ENCODE results near the gene KCTD1.

The KCTD1 gene

DNA sequence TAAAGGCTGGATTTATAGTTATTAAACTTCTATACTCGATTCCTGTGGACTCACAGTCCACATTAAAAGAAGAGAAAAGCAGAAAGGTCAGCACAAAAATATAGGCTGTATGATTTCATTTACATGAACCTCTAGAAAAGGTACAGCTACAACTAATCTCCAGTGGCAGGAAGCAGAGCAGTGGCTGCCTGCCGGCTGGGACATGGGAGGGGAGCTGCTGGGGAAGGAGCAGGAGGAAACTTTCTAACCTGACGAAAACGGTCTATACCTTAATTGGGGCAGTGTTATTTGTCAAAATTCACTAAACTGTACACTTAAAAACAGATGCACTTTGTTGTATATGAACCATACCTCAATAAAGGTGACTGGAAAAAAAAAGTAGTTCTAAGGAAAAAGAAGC lies 26.7 kb downstream of the KCTD1 start:
- no peak for DNase-seq

GRCh38 chr18:26520974-26521373 lies 27.4 kb downstream of the KCTD1 start:
- DNase-seq, result no peak

DNA sequence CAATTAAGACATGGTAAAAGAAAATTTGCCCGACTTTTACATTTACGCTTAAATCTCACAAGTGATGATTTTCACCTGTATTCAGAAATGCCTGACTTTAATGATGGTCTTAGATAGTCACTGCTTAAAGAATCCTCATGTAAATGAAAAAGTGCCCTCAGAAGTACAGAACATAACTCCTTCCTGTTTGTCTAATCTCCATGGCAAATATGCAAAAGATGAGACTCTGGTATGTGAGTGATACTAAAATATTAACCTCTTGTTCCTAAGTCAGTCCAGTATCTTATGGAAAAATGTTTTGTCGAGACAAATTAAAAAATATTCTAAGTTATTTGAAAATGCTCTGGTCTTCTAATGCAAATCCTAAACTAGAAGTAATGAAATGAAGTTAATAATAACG lies 29.2 kb downstream of the KCTD1 start:
- DNase-seq, result no peak

GRCh38 chr18:26516964-26517363 lies 31.4 kb downstream of the KCTD1 start:
- DNase-seq, result no peak

GRCh38 chr18:26515643-26516487 lies 32.5 kb downstream of the KCTD1 start:
- no peak for DNase-seq

GRCh38 chr18:26511339-26512071 lies 36.8 kb downstream of the KCTD1 start:
- peak; percentile 96 for DNase-seq

- DNase-seq, result no peak
Observed at GRCh38 chr18:26510337-26510736, 38.0 kb downstream of the KCTD1 start.

- DNase-seq, result no peak
Observed at GRCh38 chr18:26506012-26506411, 42.3 kb downstream of the KCTD1 start.

DNA sequence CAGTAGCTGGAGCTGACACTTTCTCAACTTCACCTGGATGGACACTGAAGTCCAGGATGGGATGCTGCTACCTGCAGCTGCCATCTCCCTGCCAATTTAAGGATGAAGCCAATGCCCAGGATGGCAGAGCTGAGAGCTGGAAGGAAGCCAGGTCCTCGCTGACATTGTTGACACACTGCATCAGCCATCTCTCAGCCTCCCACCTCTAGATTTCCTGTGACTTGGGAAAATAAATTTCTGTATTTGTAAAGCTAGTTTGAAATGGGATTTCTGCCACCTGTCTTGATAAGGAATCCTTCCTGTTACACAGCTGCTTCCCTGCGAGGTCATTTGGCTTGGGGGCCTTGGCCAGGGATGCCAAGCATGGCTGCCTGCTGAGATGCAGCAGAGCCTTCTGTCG lies 43.5 kb downstream of the KCTD1 start:
- no peak for DNase-seq

DNA sequence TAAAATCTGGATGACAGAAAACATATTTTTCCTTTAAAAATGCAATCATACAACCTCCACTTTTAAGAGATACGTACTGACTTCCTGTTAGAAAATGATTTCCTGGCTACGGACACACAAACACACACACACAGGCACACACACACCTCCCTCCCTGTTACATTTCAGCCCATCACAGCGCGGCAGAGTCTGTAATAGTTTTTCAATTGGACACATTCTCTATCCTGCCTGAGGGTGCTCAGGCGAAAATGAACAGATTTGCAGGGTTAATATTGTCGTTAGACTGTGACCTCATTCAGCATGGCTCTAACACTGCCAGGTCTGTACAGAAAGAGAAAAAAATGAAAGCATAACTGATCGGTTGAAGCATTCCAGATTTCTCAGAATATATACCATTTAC lies 45.0 kb downstream of the KCTD1 start:
- no peak for DNase-seq

DNA sequence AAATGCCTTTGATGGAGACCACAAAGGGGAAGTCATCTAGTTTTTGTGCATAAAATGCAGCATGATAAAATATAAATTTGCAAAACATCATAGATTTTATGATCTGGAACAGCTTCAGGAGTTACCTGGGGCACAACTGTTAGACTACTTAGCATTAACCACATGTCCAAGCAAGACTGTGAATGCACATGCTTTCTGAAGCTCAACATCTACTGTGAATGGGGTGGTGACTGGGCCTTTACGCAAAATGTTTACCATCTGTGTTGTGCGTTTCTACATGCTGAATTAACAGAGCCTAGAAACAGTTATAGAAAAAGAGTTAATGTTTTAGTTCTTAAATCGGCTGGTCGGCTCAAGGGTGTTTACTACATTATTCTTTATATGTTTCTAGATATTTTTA lies 45.5 kb downstream of the KCTD1 start:
- DNase-seq, result no peak

GRCh38 chr18:26497866-26498265 lies 50.5 kb downstream of the KCTD1 start:
- no peak for DNase-seq

DNA sequence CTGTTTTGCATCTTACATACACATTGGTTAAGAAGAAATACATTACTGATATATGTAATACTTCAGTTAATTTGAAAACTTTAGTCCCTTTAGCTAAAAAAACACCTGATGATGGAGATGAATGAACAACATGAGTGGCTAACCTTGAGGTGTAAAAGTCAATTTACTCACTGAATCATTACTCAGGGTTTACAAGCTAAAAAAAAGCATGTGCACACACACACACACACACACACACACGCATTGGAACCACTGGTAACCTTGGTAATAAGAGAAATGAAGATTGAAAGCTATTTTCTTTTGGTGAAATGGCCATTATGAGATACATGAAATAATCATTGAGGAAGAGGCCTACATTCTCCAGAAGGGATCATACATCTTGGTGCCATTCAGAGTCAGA lies 51.8 kb downstream of the KCTD1 start:
- no peak for DNase-seq

DNA sequence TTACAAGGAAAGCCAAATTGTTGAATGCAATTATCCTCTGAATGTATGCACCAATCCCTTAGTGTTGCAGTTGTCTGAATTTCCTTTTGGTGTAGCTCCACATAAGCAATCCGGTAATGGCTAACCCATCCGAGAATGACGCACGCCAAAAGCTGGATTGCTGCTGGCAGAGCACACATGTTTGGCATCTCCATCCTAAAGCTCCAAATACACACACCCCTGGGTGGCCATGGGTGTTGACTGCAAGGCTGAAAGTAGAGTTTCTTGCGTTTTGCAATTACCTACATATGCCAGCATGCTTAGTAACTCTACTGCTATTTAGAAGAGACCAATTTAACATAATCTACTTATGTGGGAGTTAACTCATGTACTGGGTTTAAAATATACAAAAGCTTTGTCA lies 53.1 kb downstream of the KCTD1 start:
- DNase-seq, result no peak

GRCh38 chr18:26493021-26493420 lies 55.3 kb downstream of the KCTD1 start:
- DNase-seq, result no peak

- no peak for DNase-seq
Observed at GRCh38 chr18:26491194-26491816, 57.0 kb downstream of the KCTD1 start.

DNA sequence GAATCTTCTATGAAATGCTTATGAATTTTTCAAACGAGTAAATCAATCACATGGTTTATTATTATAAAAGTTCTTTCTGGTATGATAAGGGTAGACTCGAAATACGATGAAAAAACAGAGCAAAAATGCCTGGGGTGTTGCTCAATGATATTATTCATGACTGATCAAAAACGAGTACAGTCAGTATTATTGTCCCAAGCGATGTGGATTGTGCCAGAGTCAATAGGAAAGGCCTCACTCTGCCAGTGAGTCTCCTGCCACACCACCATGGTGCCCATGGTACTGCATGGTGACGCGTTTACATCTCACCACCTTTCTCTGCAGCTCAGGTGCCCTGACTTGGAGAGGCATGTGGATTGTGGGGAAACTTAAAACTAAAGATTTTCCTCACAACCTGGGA lies 58.5 kb downstream of the KCTD1 start:
- no peak for DNase-seq

DNA sequence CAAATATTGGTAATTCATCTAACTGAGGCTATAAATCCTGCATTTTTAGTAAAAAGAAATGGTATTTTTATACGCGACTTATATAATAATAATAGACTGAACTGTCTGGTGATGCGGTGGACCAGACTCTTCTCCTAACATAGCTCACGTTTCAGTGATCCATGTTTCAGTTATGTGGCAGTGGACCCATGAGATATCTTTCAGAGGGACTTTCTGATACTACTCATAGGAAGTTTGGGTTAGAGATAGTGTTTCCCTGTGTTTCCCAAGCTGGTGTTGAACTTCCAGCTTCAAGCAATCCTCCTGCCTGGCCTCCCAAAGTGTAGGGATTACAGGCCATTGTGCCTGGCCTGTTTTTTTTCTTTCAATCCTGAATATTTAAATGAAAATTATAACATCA lies 59.2 kb downstream of the KCTD1 start:
- no peak for DNase-seq

DNA sequence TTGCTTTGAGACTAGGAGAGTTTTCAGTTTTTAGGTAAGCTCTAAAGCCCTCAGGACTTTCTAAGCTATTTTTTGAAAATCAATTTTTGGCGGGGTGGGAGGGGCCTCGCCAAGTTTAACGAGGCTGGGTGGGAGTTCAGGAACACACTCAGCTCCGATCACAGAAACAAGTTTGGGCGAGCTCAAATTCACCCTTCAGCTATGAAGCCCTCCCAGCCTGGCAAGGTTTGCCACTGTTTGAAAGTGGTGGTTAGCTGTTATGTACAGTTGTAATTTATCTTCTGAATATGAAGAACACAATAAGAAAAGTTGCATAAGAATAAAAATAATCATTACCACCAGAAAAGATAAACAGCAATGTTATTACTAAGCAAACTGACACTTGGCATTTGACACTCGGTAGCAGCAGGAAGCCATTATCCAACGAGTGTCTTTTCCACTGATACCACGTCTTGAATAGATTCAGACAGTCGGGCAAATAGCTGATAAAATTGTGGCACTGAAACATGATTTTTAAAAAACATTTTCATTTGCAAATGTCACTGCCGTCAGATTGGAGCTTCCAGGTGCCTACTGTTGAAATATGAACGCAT lies 59.8 kb downstream of the KCTD1 start:
- DNase-seq, result peak; percentile 58

GRCh38 chr18:26487437-26487836 lies 60.9 kb downstream of the KCTD1 start:
- DNase-seq, result no peak

DNA sequence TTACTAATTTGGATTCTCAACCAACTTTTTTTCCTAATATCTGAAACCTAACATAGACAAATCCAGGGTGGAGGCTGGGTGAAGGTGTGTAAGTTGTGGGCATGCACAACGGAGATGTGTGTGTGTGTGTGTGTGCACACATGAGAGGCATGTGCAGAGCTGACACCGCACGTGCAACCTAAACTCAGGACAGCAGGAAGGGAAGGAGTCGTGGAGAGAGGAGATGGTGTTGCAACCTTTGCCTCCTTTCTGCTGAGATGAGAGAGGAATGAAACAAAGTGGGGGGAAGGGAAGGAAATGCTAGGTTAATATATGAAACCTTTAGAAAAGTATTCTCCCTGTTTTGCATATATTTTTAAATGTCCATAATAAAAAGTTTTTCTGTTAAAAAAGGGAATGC lies 64.7 kb downstream of the KCTD1 start:
- DNase-seq, result no peak

DNA sequence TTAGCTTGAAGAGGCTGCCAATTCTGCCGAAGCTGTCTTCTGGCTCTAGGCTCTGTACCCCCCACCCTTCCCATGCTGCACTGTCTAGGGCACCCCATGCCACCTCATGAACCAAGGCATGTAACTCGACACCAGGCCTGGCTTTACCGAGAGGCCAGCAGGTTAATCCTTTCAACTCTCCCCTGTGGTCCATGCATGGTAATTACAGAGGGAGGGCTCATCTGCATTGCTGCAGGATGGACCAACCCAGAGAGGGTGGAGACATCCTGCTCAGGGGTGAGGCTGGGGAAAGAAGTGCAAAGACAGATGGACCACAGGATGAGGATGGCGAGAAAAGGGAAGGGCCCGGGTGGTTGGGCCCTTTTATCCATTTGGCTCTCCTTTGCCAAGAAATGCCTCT lies 65.8 kb downstream of the KCTD1 start:
- no peak for DNase-seq

All from NCI-H1417 treated with DMSO at 0.1 percent for 48 hours (cell line).